Endodermal cell (in vitro differentiated cells): ENCODE measurements around the gene TARBP1. TPM values are rescaled to one million over a fixed set of nuclear protein-coding genes. Genes with fewer than 3 reads are reported as not detected.
A peak's percentile ranks its signal among the peaks of the same experiment; 100 is the strongest.
"Not testable (repeated sequence)": the region's sequence is repeated elsewhere in the genome, so short reads cannot be mapped to it uniquely, and the experiment has no call there.

Experiments used
- DNase-seq: peaks from one replicate; pipeline ENCODE4 v3.0.0-alpha.2; 2017
- H3K27ac ChIP-seq: 2 replicates; pipeline ENCODE4 v1.5.1; 2013; ENCODE audit warnings: mild to moderate bottlenecking, low read depth, low read length, moderate library complexity
- H3K27me3 ChIP-seq: 2 replicates; pipeline ENCODE4 v1.6.1; 2013; ENCODE audit warnings: mild to moderate bottlenecking, low read length, moderate library complexity; ENCODE audit not compliant: insufficient read depth, control insufficient read depth, poor library complexity, severe bottlenecking
- H3K36me3 ChIP-seq: 2 replicates; pipeline ENCODE4 v1.7.0; 2013; ENCODE audit warnings: mild to moderate bottlenecking, low read length, moderate library complexity; ENCODE audit not compliant: control insufficient read depth, insufficient read depth
- H3K4me1 ChIP-seq: one replicate; pipeline ENCODE4 v1.7.0; 2013; ENCODE audit warnings: low read length; ENCODE audit not compliant: control insufficient read depth, insufficient read depth
- H3K4me3 ChIP-seq: 2 replicates; pipeline ENCODE4 v1.5.1; 2013; ENCODE audit warnings: mild to moderate bottlenecking, low read length, moderate library complexity
- H3K9ac ChIP-seq: 2 replicates; pipeline ENCODE4 v1.6.1; 2013; ENCODE audit warnings: mild to moderate bottlenecking, low read length, moderate library complexity; ENCODE audit not compliant: poor library complexity, severe bottlenecking; ENCODE audit errors: extremely low read depth
- H3K9me3 ChIP-seq: 2 replicates; pipeline ENCODE4 v1.6.1; 2013; ENCODE audit warnings: mild to moderate bottlenecking, low read length, moderate library complexity; ENCODE audit not compliant: control insufficient read depth
- H3K27ac Mint-ChIP-seq: 2 replicates; pipeline ENCODE4 v1.8.0; 2020; ENCODE audit warnings: mixed read lengths
- H3K27me3 Mint-ChIP-seq: 2 replicates; pipeline ENCODE4 v1.8.0; 2021; ENCODE audit warnings: mild to moderate bottlenecking, mixed read lengths; ENCODE audit not compliant: insufficient read depth
- H3K36me3 Mint-ChIP-seq: 2 replicates; pipeline ENCODE4 v1.8.0; 2020; ENCODE audit warnings: low read depth, mixed read lengths
- H3K4me1 Mint-ChIP-seq: 2 replicates; pipeline ENCODE4 v1.8.0; 2020; ENCODE audit warnings: mixed read lengths
- H3K4me3 Mint-ChIP-seq: 2 replicates; pipeline ENCODE4 v1.8.0; 2020; ENCODE audit warnings: mild to moderate bottlenecking, moderate library complexity, mixed read lengths
- H3K9me3 Mint-ChIP-seq: 2 replicates; pipeline ENCODE4 v1.8.0; 2020; ENCODE audit warnings: mild to moderate bottlenecking, mixed read lengths
- WGBS, 2 experiments: methylation state at CpG; one replicate each; pipeline versions ENCODE4 v1.1.5 to v1.1.7; 2013; ENCODE audit warnings: missing lambda C conversion rate in 2 of 2, mixed read lengths in 1 of 2; ENCODE audit not compliant: insufficient coverage in 1 of 2, insufficient read length in 1 of 2; 5-methylcytosine and 5-hydroxymethylcytosine counted together
- total RNA-seq, 2 donors: library from RNA; stranded (reverse); fragmentation: NEBNext Ultra II Directional in 1 of 2; extraction: Animal tissue kit (Norgen Biotek cat#: 25700) in 1 of 2; gene quantifications; 2 replicates in 1 of 2; 3 replicates in 1 of 2; pipeline ENCODE4 v1.2.1, GENCODE V29; 2021
- TF ChIP-seq, protein P1 (sequence below): fragments of 200-600 bp; sonication (generic); conservative IDR thresholded peaks from 2 replicates; pipeline ENCODE4 v1.5.0; 2021; ENCODE audit warnings: antibody characterized with exemption, mild to moderate bottlenecking

The TARBP1 gene
- total RNA-seq, 2 donors from 2014 or later = 45.3 to 62.4 TPM

DNA sequence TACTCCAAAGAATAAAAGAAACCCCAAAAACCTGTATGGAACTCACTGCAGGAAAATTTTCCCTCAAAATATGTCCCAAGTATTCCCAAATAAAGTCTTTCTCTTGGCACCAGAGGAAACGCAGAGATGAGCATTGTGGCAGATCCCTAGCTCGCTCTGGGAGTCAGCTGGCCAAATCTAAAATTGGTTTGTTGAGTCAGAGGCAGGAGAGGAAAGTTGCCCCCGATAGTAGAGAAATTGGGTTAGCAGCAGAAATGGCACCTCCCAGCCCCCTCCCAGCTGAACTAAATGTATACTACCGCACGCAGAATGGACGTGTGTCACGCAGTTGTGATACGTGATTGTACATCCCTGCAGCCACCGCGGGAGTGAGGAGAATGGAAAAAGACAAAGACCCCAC, 39.9 kb upstream of the TARBP1 start:
- DNase-seq = no peak
- Mint-ChIP-seq H3K36me3 (no peaks in the 10 kb centered on the region), H3K27me3 (no peaks in the 10 kb centered on the region), H3K9me3 (no peaks in the 10 kb centered on the region), H3K27ac (no peak overlapping the region), H3K4me1 (peaks cover 10% of the 10 kb centered on the region), H3K4me3 (no peak overlapping the region)
- Histone ChIP-seq H3K9ac (no peak overlapping the region), H3K4me1 (peaks cover 13% of the 10 kb centered on the region), H3K9me3 (no peaks in the 10 kb centered on the region), H3K36me3 (no peaks in the 10 kb centered on the region), H3K27me3 (no peaks in the 10 kb centered on the region), H3K27ac (no peak overlapping the region), H3K4me3 (no peak overlapping the region)
- TF ChIP-seq, protein P1, sequence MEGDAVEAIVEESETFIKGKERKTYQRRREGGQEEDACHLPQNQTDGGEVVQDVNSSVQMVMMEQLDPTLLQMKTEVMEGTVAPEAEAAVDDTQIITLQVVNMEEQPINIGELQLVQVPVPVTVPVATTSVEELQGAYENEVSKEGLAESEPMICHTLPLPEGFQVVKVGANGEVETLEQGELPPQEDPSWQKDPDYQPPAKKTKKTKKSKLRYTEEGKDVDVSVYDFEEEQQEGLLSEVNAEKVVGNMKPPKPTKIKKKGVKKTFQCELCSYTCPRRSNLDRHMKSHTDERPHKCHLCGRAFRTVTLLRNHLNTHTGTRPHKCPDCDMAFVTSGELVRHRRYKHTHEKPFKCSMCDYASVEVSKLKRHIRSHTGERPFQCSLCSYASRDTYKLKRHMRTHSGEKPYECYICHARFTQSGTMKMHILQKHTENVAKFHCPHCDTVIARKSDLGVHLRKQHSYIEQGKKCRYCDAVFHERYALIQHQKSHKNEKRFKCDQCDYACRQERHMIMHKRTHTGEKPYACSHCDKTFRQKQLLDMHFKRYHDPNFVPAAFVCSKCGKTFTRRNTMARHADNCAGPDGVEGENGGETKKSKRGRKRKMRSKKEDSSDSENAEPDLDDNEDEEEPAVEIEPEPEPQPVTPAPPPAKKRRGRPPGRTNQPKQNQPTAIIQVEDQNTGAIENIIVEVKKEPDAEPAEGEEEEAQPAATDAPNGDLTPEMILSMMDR = no peak
- WGBS, 2 experiments = 95% methylated on average over 4 to 10 of the region's 10 CpGs

DNA sequence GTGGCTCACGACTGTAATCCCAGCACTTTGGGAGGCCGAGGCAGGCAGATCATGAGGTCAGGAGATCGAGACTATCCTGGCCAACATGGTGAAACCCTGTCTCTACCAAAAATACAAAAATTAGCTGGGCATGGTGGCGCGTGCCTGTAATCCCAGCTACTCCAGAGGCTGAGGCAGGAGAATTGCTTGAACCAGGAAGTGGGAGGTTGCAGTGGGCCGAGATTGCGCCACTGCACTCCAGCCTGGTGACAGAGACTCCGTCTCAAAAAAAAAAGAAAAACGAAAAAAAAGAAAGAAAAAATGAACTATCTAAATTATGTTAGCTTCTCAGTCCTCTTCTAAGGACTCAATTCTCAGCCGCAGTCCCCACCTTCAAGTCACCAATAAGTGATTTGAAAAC, 39.1 kb upstream of the TARBP1 start:
- not testable (repeated sequence) for H3K36me3 ChIP-seq, H3K9me3 ChIP-seq, DNase-seq, H3K9ac ChIP-seq, H3K36me3 Mint-ChIP-seq, H3K27me3 Mint-ChIP-seq, H3K27ac Mint-ChIP-seq, H3K27me3 ChIP-seq, H3K4me3 ChIP-seq, H3K4me3 Mint-ChIP-seq, H3K4me1 ChIP-seq, H3K9me3 Mint-ChIP-seq, H3K27ac ChIP-seq
- 79 to 89% methylated on average over 3 to 9 of the region's 10 CpGs for WGBS, 2 experiments
- H3K4me1 Mint-ChIP-seq = peaks cover 10% of the 10 kb centered on the region

DNA sequence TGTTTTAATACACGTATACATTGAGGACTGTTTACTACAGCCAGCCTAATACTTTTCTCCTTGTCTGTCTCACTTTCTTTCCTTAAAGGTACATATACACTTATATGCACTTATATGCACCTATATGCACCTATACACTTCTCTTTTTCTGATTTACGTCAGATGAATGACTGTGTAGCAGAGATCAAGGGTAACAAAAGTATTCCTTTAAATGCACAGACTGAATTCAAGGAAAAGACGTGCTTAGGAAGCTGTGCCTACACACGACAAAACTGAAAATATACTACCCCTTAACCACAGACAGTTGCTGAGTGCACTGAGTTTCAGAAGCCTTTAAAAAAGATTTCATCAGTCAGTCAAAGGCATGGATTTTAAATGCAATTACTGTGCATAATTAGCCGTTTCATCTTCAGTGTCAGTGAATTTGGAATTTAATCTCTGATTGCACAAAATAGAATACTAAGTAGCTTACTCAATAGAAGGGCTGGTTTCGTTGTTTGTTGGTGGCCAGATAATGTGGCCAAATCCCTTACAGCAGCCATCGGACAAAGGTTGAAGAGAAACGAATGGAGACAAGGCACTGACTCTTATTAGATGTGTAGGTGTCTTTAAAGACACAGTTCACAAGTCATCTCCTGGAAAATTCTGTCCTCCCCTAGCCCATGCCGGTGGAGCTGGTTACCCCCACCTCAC, 38.3 kb upstream of the TARBP1 start:
- TF ChIP-seq, protein P1 = no peak
- no peak overlapping the region for H3K9ac ChIP-seq
- Mint-ChIP-seq H3K27ac (no peak overlapping the region), H3K4me3 (no peak overlapping the region), H3K36me3 (no peaks in the 10 kb centered on the region), H3K27me3 (no peaks in the 10 kb centered on the region), H3K9me3 (no peaks in the 10 kb centered on the region), H3K4me1 (peaks cover 14% of the 10 kb centered on the region)
- H3K36me3 ChIP-seq = no peaks in the 10 kb centered on the region
- no peak overlapping the region for H3K4me3 ChIP-seq
- 94 to 98% methylated on average over 9 of the region's 9 CpGs for WGBS, 2 experiments
- H3K27me3 ChIP-seq = no peaks in the 10 kb centered on the region
- H3K9me3 ChIP-seq = no peaks in the 10 kb centered on the region
- no peak overlapping the region for H3K27ac ChIP-seq
- peaks cover 6% of the 10 kb centered on the region for H3K4me1 ChIP-seq
- DNase-seq = no peak

DNA sequence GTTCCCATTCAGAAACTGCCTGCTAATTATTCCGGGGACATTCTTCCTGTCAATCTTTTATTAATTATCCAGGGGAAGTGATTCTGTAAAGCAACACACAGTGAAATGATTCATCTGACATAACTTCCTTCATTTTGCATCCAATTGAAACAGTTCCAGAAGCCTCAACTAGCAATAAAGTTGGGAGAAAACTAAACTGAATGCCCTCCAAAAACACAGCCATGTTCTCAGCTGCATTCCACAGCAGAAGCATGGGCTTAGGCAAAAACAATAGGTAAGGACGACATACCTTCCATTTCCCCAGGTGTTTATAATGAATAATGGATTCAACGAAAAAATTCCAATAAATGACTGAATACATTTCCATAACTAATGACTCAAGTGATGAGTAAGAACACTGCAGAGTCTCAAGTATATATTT, 36.9 kb upstream of the TARBP1 start:
- Histone ChIP-seq H3K36me3 (no peaks in the 10 kb centered on the region), H3K4me3 (no peak overlapping the region), H3K4me1 (peaks cover 6% of the 10 kb centered on the region), H3K27me3 (no peaks in the 10 kb centered on the region), H3K9me3 (no peaks in the 10 kb centered on the region), H3K9ac (no peak overlapping the region), H3K27ac (peak overlapping the region; percentile 48)
- H3K36me3 Mint-ChIP-seq = no peaks in the 10 kb centered on the region
- H3K27me3 Mint-ChIP-seq = no peaks in the 10 kb centered on the region
- peaks cover 14% of the 10 kb centered on the region for H3K4me1 Mint-ChIP-seq
- 67 to 100% methylated on average over 1 of the region's 3 CpGs for WGBS, 2 experiments
- no peaks in the 10 kb centered on the region for H3K9me3 Mint-ChIP-seq
- H3K27ac Mint-ChIP-seq = peak overlapping the region; percentile 92
- no peak for DNase-seq
- TF ChIP-seq, protein P1 = no peak
- H3K4me3 Mint-ChIP-seq = no peak overlapping the region
